ENCODE results near the gene COL4A2.

DNA sequence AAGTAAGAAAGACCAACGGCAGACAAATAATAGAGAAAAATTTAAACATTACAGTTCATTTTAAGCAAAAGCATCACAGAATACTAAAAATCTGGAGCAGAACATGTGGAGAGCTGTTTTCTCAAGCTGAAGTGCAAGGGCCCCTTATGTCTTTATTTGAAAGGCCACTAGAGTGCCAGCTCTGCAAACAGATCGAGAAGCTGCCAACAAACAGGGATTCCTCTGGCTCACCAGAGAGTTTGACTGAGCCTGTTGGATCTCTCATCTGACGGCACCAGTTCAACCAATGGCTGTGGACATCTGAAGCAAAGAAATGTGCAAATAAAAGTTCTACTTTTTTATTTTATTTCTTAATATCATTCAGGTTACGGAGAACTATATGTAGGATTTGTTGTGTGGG lies 119.7 kb downstream of the COL4A2 start:
- TF ChIP-seq, protein P1, sequence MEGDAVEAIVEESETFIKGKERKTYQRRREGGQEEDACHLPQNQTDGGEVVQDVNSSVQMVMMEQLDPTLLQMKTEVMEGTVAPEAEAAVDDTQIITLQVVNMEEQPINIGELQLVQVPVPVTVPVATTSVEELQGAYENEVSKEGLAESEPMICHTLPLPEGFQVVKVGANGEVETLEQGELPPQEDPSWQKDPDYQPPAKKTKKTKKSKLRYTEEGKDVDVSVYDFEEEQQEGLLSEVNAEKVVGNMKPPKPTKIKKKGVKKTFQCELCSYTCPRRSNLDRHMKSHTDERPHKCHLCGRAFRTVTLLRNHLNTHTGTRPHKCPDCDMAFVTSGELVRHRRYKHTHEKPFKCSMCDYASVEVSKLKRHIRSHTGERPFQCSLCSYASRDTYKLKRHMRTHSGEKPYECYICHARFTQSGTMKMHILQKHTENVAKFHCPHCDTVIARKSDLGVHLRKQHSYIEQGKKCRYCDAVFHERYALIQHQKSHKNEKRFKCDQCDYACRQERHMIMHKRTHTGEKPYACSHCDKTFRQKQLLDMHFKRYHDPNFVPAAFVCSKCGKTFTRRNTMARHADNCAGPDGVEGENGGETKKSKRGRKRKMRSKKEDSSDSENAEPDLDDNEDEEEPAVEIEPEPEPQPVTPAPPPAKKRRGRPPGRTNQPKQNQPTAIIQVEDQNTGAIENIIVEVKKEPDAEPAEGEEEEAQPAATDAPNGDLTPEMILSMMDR (IDR thresholded peaks at IDR 0.05), result no peak
- TF ChIP-seq POLR2A (IDR thresholded peaks at IDR 0.05), result no peak
